GM12878 (cell line): ENCODE results near the gene MOCS1. TPM values are rescaled to one million over a fixed set of nuclear protein-coding genes. Genes with fewer than 3 reads are reported as not detected.

Source experiments
- ATAC-seq: fragments of 200-7000 bp; cut with Tn5 transposase; 3 replicates; pipeline ENCODE4 v1.9.1; 2020; ENCODE audit warnings: mild to moderate bottlenecking, moderate library complexity
- BruUV-seq: library from RNA; stranded (reverse); fragments of 400-500 nt; replicated peaks from 2 replicates; lab custom pipeline; 2021; lab: Mats Ljungman, UMichigan
- CTCF ChIA-PET: fragments of 300-600 bp; sonication (Branson Sonifier 250); formaldehyde crosslinking; extraction: SDS; loops from one replicate; lab custom pipeline; 2021; ENCODE audit warnings: inconsistent platforms; lab: Yijun Ruan, JAX
- POLR2A ChIA-PET: fragments of 350-600 bp; formaldehyde crosslinking; extraction: SDS; loops from one replicate; lab custom pipeline; 2021; ENCODE audit warnings: inconsistent platforms; lab: Charles Lee
- RAD21 ChIA-PET: fragments of 300-600 bp; sonication (Branson Sonifier 250); formaldehyde crosslinking; loops from one replicate; lab custom pipeline; 2023; ENCODE audit warnings: antibody characterized with exemption; ENCODE audit not compliant: unreplicated experiment; lab: Charles Lee
- SMC1A ChIA-PET: fragments of 300-600 bp; sonication (Branson Sonifier 250); formaldehyde crosslinking; loops from one replicate; lab custom pipeline; 2023; ENCODE audit not compliant: unreplicated experiment, uncharacterized antibody; lab: Charles Lee
- DNase-seq: peaks from one replicate; pipeline ENCODE4 v3.0.0-alpha.2; 2011; ENCODE audit warnings: low read depth, low spot score
- FAIRE-seq: peaks from 3 replicates; lab custom pipeline; 2011; peaks lifted over from hg19 to GRCh38; lab: Jason Lieb, UNC
- H2AFZ ChIP-seq: 2 replicates; pipeline ENCODE4 v1.6.0; 2011; ENCODE audit warnings: low read depth, low read length, control low read depth; ENCODE audit not compliant: control insufficient read depth
- H3K27ac ChIP-seq: 2 replicates; pipeline ENCODE4 v1.5.1; 2011; ENCODE audit warnings: control low read depth; ENCODE audit not compliant: control insufficient read depth, insufficient read depth
- H3K27me3 ChIP-seq, 2 experiments: replicated peaks in 1 of 2; 2 replicates each; pipeline versions ENCODE4 v1.6.0 to v1.6.1; 2011; ENCODE audit warnings: low read length in 1 of 2; ENCODE audit not compliant: control insufficient read depth in 2 of 2, insufficient read depth in 2 of 2
- H3K36me3 ChIP-seq, 2 experiments: 2 replicates each; pipeline ENCODE4 v1.5.1; 2011; ENCODE audit warnings: low read length in 1 of 2; ENCODE audit not compliant: control insufficient read depth in 2 of 2, insufficient read depth in 2 of 2
- H3K4me1 ChIP-seq: 2 replicates; pipeline ENCODE4 v1.6.1; 2011; ENCODE audit warnings: mild to moderate bottlenecking, low read length, moderate library complexity, mixed read lengths; ENCODE audit not compliant: control insufficient read depth, insufficient read depth
- H3K4me2 ChIP-seq: 2 replicates; pipeline ENCODE4 v1.6.0; 2011; ENCODE audit warnings: control low read depth; ENCODE audit not compliant: control insufficient read depth, insufficient read depth
- H3K4me3 ChIP-seq: fragments of 200-600 bp; sonication (generic); 2 replicates; pipeline ENCODE4 v1.5.1; 2016
- H3K79me2 ChIP-seq: 2 replicates; pipeline ENCODE4 v1.6.0; 2011; ENCODE audit warnings: low read length; ENCODE audit not compliant: control insufficient read depth, insufficient read depth
- H3K9ac ChIP-seq: 2 replicates; pipeline ENCODE4 v1.8.0; 2011; ENCODE audit warnings: low read length, control low read depth, mixed read lengths; ENCODE audit not compliant: control insufficient read depth, insufficient read depth
- H3K9me3 ChIP-seq: replicated peaks from 3 replicates; pipeline ENCODE4 v1.5.1; 2011; ENCODE audit warnings: mild to moderate bottlenecking, low read length; ENCODE audit not compliant: control insufficient read depth, insufficient read depth
- H4K20me1 ChIP-seq: 2 replicates; pipeline ENCODE4 v1.6.0; 2011; ENCODE audit not compliant: control insufficient read depth, insufficient read depth
- CHD1 ChIP-seq: IDR thresholded peaks from 2 replicates; pipeline ENCODE4 v1.6.1; 2012; ENCODE audit warnings: low read depth, low read length, improper control_type of control experiment
- EGR1 ChIP-seq, 2 experiments: IDR thresholded peaks; 1 replicate in 1 of 2; 2 replicates in 1 of 2; pipeline ENCODE4 v1.6.1; 2011 to 2012; ENCODE audit warnings: low read depth in 2 of 2, low read length in 2 of 2, borderline replicate concordance in 1 of 2, mild to moderate bottlenecking in 1 of 2, moderate library complexity in 1 of 2
- NFYB ChIP-seq: IDR thresholded peaks from 2 replicates; pipeline ENCODE4 v1.6.1; 2011; ENCODE audit warnings: low read depth, mild to moderate bottlenecking, low read length, improper control_type of control experiment, moderate library complexity; ENCODE audit not compliant: insufficient read depth
- POU2F2 ChIP-seq: IDR thresholded peaks from 3 replicates; pipeline ENCODE4 v1.6.1; 2011; ENCODE audit warnings: low read depth, mild to moderate bottlenecking, low read length, borderline replicate concordance
- RAD21 ChIP-seq: IDR thresholded peaks from 2 replicates; pipeline ENCODE4 v1.6.1; 2011; ENCODE audit warnings: mild to moderate bottlenecking, low read depth, low read length, moderate library complexity; ENCODE audit not compliant: insufficient read depth
- RFX5 ChIP-seq: IDR thresholded peaks from 2 replicates; pipeline ENCODE4 v1.6.1; 2011; ENCODE audit warnings: low read depth, low read length, improper control_type of control experiment
- SMARCA5 ChIP-seq: fragments of 450-650 bp; IDR thresholded peaks from 2 replicates; pipeline ENCODE4 v1.6.1; 2017; ENCODE audit warnings: mild to moderate bottlenecking
- TCF7 ChIP-seq: IDR thresholded peaks from 2 replicates; pipeline ENCODE4 v1.6.1; 2014; ENCODE audit warnings: antibody characterized with exemption, borderline replicate concordance
- ZNF207 ChIP-seq: fragments of 450-650 bp; IDR thresholded peaks from 2 replicates; pipeline ENCODE4 v1.6.1; 2014; ENCODE audit warnings: antibody characterized with exemption, mild to moderate bottlenecking, borderline replicate concordance
- WGBS: methylation state at CpG from one replicate; pipeline ENCODE4 v1.1.6; 2016; ENCODE audit warnings: low lambda C conversion rate; ENCODE audit not compliant: insufficient replicate concordance, insufficient coverage; ENCODE audit errors: missing lambda C conversion rate; 5-methylcytosine and 5-hydroxymethylcytosine counted together
- in situ Hi-C: fragments of 300-500 bp; cut with MboI; formaldehyde crosslinking; loops from 9 replicates; pipeline ENCODE4 v1.14.3; 2018; ENCODE audit warnings: mixed read lengths
- intact Hi-C: fragments of 100-400 bp; cut with micrococcal nuclease; formaldehyde crosslinking; loops from one replicate; pipeline ENCODE4 v1.14.2; 2022; ENCODE audit not compliant: unreplicated experiment
- polyA plus RNA-seq, 11 experiments: library from polyadenylated mRNA; depleted of rRNA in 4 of 11; unstranded in 6 of 11; stranded (reverse) in 5 of 11; fragments of >200 nt; fragmentation: Nextera tagmentation in 4 of 11; fragmentation: Illumina TruSeq in 1 of 11; extraction: Ambion mirVana in 4 of 11; extraction: Trizol in 1 of 11; gene quantifications; 1 replicate in 1 of 11; 2 replicates in 10 of 11; pipeline versions ENCODE4 v1.2.1 to v1.2.3, GENCODE V29; 2011 to 2016; ENCODE audit warnings: inconsistent platforms in 2 of 11, missing spikeins in 2 of 11, low read depth in 1 of 11
- total RNA-seq, 4 experiments: library from RNA; depleted of rRNA in 3 of 4; stranded (reverse); fragments of >200 nt in 3 of 4; fragmentation: Illumina TruSeq in 1 of 4; extraction: Trizol in 1 of 4; gene quantifications; 2 replicates each; pipeline versions ENCODE4 v1.2.1 to v1.2.3, GENCODE V29; 2013 to 2021
- TF ChIP-seq, protein P1 (sequence below): fragments of 150-350 bp; IDR thresholded peaks from 2 replicates; pipeline ENCODE4 v1.6.1; 2016; ENCODE audit warnings: low read depth, low read length

Gene MOCS1
- total and polyA plus RNA-seq, 10 of the 15 experiments (the other 5 are each of a cell fraction or from before 2014, with no cell fraction given) = 0.02 to 5.4 (median 0.16) TPM; not detected in 2

DNA sequence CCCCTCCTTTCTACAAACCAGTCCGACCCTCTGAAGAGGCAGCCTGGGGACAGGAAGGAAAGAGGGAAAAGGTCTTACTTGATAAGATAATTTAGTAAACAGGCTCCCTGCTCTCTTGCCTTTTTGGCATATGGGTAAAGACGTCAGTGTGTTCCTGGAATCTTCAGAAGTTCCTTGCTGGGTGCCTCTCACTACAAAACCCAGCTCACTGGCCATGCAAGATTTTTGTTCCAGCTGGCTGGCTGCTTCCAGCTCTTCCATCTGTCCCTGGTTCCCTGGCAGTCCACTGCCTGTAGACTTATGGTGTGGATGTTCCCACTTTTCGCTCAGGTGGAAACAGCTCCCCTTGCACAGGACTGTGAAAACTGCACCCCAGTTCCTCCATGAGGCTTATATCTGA is 57.4 kb downstream of the MOCS1 start:
- no peak overlapping the region for H3K4me3 ChIP-seq
- ChIA-PET SMC1A (interaction anchor here (1.8 kb wide), 1 partner anchor 11 kb away, joined by 4 read pairs; no protein-coding TSS in a partner anchor), POLR2A (no interaction called here), RAD21 (no interaction called here), CTCF (interaction anchor here (1.0 to 11.7 kb wide), 2 partner anchors 13 to 514 kb away, joined by 3 to 98 read pairs; no protein-coding TSS in a partner anchor)
- no peak for ATAC-seq
- TF ChIP-seq ZNF207 (no peak), POU2F2 (no peak), CHD1 (no peak), TCF7 (no peak), RAD21 (no peak), SMARCA5 (no peak), NFYB (no peak), EGR1 (IDR thresholded peaks at IDR 0.05; ENCODE audit: borderline replicate concordance in 1 of 2, low read depth in 2 of 2, low read length in 2 of 2) (no peak), RFX5 (no peak)
- TF ChIP-seq, protein P1, sequence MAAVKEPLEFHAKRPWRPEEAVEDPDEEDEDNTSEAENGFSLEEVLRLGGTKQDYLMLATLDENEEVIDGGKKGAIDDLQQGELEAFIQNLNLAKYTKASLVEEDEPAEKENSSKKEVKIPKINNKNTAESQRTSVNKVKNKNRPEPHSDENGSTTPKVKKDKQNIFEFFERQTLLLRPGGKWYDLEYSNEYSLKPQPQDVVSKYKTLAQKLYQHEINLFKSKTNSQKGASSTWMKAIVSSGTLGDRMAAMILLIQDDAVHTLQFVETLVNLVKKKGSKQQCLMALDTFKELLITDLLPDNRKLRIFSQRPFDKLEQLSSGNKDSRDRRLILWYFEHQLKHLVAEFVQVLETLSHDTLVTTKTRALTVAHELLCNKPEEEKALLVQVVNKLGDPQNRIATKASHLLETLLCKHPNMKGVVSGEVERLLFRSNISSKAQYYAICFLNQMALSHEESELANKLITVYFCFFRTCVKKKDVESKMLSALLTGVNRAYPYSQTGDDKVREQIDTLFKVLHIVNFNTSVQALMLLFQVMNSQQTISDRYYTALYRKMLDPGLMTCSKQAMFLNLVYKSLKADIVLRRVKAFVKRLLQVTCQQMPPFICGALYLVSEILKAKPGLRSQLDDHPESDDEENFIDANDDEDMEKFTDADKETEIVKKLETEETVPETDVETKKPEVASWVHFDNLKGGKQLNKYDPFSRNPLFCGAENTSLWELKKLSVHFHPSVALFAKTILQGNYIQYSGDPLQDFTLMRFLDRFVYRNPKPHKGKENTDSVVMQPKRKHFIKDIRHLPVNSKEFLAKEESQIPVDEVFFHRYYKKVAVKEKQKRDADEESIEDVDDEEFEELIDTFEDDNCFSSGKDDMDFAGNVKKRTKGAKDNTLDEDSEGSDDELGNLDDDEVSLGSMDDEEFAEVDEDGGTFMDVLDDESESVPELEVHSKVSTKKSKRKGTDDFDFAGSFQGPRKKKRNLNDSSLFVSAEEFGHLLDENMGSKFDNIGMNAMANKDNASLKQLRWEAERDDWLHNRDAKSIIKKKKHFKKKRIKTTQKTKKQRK = no peak
- no peaks in the 10 kb centered on the region for H3K4me1 ChIP-seq
- no peak overlapping the region for H3K27ac ChIP-seq
- H2AFZ ChIP-seq = no peak overlapping the region
- H3K79me2 ChIP-seq = no peaks in the 10 kb centered on the region
- no TSS peak for BruUV-seq
- in situ Hi-C loops = no loop called here
- H3K4me2 ChIP-seq = no peak overlapping the region
- no peaks in the 10 kb centered on the region; a peak in 1 of 4 replicates for H3K27me3 ChIP-seq
- 0% methylated on average over 3 of the region's 3 CpGs for WGBS
- intact Hi-C loops = no loop called here
- H4K20me1 ChIP-seq = no peaks in the 10 kb centered on the region
- no peak overlapping the region for H3K9ac ChIP-seq
- no peaks in the 10 kb centered on the region for H3K36me3 ChIP-seq
- no peaks in the 10 kb centered on the region for H3K9me3 ChIP-seq
- DNase-seq = no peak
- FAIRE-seq = no peak
